Embryonic facial prominence (tissue), 1 donor: ENCODE measurements around the gene KRTAP4-12.
"Not testable (repeated sequence)": the region's sequence is repeated elsewhere in the genome, so short reads cannot be mapped to it uniquely, and the experiment has no call there.

ENCODE experiments used
- DNase-seq: peaks from one replicate; pipeline ENCODE4 v3.0.0-alpha.2; 2016; ENCODE audit errors: extremely low spot score

KRTAP4-12 gene

DNA sequence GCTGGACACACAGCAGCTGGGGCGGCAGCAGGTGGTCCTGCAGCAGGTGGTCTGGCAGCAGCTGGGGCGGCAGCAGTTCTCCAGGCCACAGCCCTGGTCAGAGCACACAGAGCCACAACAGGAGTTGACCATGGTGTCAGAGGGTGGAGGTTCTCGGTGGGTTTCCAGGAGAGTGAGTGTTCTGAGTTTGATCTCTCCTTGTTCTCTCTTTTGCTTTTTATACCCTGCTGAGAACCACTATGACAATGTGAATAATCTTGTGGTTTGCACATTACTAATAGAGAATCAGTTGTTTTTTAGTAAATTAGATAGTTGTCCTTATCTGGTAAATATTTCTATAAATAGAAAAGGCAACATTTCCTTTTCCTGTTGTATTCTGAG, at the start of gene KRTAP4-12:
TSS of gene KRTAP4-12 (minus strand) at position 192 of the 381 bp plus-strand sequence. CDS start at position 132, 60 bp downstream.
- DNase-seq: not testable (repeated sequence)

DNA sequence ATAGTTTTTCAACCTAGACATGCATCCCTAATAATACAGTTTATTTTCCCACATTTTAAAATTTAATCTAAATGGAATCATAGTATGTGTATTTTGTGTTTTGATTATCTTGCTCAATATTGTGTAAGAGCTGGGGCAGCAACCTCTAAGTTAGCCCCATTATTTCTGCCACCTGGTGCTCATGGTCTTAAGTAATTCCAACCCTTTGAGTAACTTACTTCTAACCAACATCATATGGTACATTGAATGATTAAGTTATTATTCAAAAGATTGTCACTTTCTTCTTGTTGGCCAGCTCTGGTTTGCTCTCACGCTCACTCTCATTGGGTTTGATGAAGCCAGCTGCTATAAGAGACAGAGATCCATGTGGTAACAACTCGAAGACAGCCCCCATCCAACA, 47.9 kb upstream of the KRTAP4-12 start:
- no peak for DNase-seq

- DNase-seq: no peak
Measured at GRCh38 chr17:41168121-41168520, 44.1 kb upstream of the KRTAP4-12 start, which contains the start of gene KRTAP4-3. Gene KRTAP4-3 (minus strand): TSS chr17:41168221. CDS start chr17:41168172, 49 bp downstream.

DNA sequence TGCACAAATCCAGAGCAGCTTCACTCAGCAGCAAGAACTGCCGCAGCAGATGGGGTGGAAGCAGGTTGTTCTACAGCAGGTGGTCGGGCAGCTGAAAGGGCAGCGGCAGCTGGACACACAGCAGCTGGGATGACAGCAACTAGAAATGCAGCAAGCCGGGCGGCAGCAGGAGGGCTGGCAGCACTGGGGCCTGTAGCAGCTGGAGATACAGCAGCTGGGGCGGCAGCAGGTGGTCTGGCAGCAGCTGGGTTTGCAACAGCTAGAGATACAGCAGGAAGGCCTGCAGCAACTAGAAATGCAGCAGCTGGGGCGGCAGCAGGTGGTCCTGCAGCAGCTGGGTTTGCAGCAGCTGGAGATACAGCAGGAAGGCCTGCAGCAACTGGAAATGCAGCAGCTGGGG, 43.6 kb upstream of the KRTAP4-12 start:
- DNase-seq: no peak

DNA sequence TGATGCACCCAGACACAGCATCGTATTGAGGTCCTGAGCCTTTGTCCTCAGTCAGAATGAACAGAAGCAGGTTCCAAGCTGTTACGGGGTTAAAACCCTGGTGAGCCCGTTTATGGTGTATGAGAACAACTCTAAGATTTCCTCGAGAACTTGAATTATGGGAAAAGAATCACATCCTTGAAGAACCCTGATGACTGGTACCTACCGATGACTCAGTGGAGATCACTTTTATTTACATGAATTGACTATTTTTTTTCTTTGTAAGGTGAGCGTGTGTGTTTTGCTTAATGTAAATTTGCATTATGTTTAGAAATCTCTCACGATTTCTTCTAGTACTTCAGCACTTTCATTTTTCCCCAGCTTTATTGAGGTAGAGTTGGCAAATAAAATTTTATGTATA, 39.8 kb upstream of the KRTAP4-12 start:
- no peak for DNase-seq

DNA sequence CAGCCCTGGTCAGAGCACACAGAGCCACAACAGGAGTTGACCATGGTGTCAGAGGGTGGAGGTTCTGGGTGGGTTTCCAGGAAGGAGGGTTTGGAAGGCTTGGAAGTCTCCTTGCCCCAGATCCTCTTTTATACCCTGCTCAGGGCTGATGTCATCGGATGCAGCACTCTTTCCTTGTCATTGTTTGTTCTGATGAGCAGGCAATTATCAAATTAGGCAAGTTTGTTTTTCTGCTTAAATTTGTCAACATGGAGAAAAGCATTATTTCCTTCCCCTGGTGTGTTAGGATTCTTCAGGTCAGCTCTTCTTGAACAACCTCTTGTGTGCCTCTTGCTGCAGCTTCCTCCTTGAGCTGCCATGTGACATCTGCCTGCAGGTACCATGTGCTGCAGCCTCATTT, 36.7 kb upstream of the KRTAP4-12 start, which contains the start of gene KRTAP4-4:
TSS of gene KRTAP4-4 (minus strand) at position 101 of the 400 bp plus-strand sequence. CDS start at position 44, 57 bp downstream.
- no peak for DNase-seq

DNA sequence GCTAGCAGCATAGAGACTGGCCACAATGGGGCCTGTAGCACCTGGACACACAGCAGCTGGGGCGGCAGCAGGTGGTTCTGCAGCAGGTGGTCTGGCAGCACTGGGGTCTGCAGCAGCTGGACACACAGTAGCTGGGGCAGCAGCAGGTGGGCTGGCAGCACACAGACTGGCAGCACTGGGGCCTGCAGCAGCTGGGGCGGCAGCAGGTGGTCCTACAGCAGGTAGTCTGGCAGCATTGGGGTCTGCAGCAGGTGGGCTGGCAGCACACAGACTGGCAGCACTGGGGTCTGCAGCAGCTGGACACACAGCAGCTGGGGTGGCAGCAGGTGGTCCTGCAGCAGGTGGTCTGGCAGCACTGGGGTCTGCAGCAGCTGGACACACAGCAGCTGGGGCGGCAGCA, 36.2 kb upstream of the KRTAP4-12 start:
- not testable (repeated sequence) for DNase-seq

DNA sequence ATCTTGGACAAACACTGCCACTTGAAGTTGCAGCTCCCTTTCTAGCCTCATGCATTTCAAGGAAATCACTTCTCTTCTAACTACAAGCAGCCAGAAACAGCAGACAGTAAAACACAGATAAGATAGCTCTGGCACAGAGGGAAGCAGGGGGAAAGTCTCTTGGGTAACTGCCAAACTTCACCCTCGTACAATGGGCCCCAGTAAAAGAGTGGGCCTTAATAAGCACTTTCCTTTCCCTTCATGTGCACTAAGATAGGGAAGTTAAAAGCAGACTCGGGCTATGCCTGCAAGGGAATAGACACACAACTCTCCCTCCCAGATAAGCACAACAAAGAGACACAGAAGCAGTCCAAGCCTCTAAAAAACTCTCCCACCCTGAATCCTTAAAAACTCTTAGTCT, 29.9 kb upstream of the KRTAP4-12 start:
- no peak for DNase-seq

- no peak for DNase-seq
Measured at GRCh38 chr17:41151525-41151924, 27.5 kb upstream of the KRTAP4-12 start.

DNA sequence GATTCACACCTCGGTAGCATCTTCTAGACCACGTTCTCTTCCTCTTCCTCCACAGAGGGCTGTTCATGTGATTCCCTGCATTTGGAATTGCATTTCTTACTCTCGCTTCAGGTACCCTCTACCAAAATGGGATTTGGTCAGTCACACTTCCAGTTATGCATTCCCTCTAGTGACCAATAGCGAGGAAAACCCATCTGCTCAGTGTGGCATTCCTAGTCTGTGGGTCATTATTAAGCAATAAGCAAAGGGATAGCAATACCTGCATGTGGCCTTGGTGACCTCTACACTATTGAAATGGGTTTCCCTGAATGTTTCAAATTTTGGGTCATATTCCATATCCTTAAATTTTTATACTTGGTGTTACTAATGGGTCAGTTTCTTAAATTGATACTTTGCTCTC, 26.0 kb upstream of the KRTAP4-12 start:
- no peak for DNase-seq

GRCh38 chr17:41149652-41149985, 25.6 kb upstream of the KRTAP4-12 start, which contains the start of gene KRTAP4-5:
Gene KRTAP4-5 (minus strand): TSS chr17:41149825. CDS start chr17:41149767, 58 bp downstream.
- DNase-seq: no peak

DNA sequence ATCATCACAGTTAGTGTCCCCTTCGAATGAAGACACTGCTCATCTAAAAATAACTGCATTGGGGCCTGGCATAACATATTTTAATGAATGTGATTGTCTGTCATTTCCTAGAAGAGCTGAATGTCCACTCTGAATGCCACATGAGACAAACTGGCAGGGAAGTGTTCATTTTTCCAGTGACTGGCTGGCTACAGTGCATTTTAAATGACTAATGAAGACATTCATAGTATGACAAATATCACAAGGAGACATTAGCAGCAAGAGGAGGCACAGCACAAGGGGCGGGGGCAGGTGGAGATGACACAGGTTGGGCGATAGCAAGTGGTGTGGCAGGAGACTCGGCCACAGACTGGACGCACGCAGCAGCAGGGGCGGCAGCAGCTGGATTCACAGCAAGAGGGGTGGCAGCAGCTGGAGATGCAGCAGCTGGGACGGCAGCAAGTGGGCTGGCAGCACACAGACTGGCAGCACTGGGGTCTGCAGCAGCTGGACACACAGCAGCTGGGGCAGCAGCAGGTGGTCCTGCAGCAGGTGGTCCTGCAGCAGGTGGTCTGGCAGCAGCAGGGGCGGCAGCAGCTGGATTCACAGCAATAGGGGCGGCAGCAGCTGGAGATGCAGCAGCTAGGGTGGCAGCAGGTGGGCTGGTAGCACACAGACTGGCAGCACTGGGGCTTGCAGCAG, 25.1 kb upstream of the KRTAP4-12 start:
- DNase-seq: not testable (repeated sequence)

- DNase-seq: no peak
Measured at GRCh38 chr17:41147531-41148204, 23.7 kb upstream of the KRTAP4-12 start.

DNA sequence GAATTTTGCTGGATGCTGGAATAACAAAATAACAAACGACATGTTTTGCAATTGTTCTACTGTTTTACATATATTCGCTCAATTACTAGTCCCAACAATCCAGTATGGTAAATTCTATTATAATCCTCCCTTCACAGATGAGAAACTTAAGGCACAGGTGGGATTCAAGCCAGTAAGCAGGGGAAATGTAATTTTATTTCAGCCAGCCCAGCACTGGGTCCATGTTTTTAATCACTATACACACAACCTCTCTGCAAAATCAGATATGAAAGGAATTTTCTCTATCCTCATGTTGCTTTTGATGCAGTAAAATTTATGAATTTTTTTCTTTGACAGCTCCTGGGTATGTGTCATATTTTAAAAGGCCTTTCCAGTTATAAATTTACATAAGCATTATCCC, 21.3 kb upstream of the KRTAP4-12 start:
- DNase-seq: no peak

DNA sequence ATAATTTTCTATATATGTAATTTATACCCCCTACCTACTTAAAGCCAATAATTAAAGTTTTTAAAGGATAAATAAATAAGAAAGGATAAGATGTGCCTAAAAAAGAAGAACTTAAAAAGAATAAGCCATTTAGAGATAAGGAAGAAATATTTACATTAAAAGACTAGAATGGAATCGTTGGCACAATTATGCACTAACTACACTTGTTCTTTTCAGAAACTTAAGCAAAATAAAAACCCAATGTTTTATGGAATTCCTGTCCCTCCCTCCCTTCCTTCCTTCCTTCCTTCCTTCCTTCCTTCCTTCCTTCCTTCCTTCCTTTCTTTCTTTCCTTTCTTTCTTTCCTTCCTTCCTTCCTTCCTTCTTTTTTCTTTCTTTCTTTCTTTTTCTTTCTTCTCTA, 20.9 kb upstream of the KRTAP4-12 start:
- no peak for DNase-seq

GRCh38 chr17:41141361-41141760, 17.4 kb upstream of the KRTAP4-12 start:
- no peak for DNase-seq

DNA sequence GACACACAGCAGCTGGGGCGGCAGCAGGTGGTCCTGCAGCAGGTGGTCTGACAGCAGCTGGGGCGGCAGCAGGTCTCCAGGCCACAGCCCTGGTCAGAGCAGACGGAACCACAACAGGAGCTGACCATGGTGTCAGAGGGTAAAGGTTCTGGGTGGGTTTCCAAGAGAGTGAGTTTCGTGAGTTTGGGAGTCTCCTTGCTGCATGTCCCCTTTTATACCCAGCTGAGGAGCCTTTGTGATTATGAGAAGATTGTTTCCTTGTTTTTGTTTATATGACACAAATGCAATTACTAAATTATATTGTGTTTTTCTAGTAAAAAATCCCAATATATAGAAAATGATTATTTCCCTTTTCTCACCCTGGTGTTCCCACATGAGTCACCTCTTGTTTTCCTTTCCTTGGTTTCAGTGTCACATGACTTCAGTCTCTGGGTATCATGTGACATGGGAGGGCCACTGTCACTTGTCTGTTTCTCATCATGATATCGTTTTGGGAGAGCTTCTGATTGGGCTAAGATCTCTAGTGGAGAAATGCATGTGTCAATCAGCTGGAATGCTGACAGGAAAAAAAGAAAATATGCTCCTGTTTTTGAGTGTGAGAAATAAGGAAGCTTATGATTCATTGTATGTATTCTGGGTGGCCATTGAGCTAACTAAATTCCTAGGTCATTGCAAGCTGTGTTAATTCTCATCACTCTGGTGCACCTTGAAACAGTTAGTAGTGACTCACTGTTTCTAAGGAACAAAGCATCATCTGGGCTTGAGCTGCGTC, 16.6 kb upstream of the KRTAP4-12 start, which contains the start of gene KRTAP4-6:
TSS of gene KRTAP4-6 (minus strand) at position 185 of the 772 bp plus-strand sequence. CDS start at position 128, 57 bp downstream.
- DNase-seq: no peak

- DNase-seq: not testable (repeated sequence)
Measured at GRCh38 chr17:41139865-41140264, 15.9 kb upstream of the KRTAP4-12 start.

DNA sequence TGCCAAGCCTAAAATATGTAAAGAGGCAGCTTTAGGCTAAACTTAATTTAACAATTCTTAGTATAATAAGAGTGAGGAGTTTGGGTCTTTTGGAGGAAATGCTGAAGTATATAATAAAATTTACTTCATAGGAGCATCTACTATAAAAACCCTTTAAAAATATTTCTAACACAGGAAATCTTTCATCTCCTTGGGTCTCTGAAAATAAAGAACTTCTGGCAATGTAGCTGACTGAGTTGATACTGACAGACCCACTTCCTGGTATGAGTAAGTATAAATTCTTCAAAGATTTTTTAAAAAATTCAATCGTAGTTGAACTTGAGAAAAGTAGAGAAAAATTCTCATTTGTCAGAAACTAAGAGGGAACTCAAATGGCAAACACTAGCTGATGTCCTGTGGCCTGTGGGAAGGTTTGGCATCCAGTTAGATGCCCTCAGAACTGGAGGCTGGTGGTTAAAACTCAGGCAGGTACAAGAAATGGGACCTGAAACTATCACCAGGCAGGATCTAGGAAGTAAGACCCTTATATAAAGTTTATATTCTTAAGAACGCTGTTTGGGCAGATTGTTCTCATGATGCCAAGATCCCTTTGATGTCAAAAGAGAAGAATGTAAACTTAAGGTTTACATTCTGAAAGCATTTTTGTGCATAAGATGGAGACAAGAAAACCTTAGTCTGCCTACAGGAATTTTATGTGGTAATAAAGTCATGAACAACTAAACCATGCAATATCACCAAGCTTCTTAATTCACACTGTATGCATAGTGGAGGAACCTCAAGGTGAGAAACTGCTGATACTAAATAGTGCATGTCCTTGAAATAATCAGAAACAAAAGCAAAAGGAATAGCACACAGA, 10.1 kb upstream of the KRTAP4-12 start:
- no peak for DNase-seq

DNA sequence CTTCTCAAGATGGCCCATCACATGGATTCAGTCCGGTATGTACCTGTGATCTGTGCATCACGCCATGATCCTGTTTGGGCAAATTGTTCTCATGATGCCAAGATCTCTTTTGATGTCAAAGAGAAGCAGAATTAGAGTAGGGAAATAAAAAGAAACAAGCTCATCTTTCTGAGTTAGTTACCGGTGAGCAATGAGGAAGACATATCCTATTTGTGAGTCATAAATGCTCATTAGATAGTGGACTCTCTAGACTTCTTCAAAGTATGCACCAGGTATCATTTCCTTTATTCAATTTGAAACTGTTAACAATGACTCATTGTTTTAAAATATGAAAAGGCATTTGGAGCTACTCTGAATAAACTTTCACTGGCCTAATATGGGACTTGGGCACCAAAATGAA, 8.0 kb upstream of the KRTAP4-12 start:
- DNase-seq: no peak

GRCh38 chr17:41127371-41127770, 3.4 kb upstream of the KRTAP4-12 start:
- no peak for DNase-seq
